Neural progenitor cell (in vitro differentiated cells): ENCODE results near the gene SLAMF6. TPM values are rescaled to one million over a fixed set of nuclear protein-coding genes. Genes with fewer than 3 reads are reported as not detected.

Source experiments
- DNase-seq: peaks from one replicate; pipeline ENCODE4 v3.0.0-alpha.2; 2016; ENCODE audit warnings: low spot score
- H2AFZ ChIP-seq: fragments of 200-600 bp; sonication (generic); replicated peaks from 2 replicates; pipeline ENCODE4 v1.6.1; 2016; ENCODE audit warnings: antibody characterized with exemption
- H3F3A ChIP-seq: fragments of 200-600 bp; sonication (generic); 2 replicates; pipeline ENCODE4 v1.6.1; 2016; ENCODE audit warnings: antibody characterized with exemption, low read depth
- H3K27ac ChIP-seq: fragments of 200-600 bp; sonication (generic); 2 replicates; pipeline ENCODE4 v1.5.1; 2016; ENCODE audit warnings: mild to moderate bottlenecking
- H3K27me3 ChIP-seq: fragments of 200-600 bp; sonication (generic); 2 replicates; pipeline ENCODE4 v1.6.1; 2016; ENCODE audit warnings: mild to moderate bottlenecking, moderate library complexity
- H3K36me3 ChIP-seq: fragments of 200-600 bp; sonication (generic); 2 replicates; pipeline ENCODE4 v1.5.1; 2016
- H3K4me1 ChIP-seq: fragments of 200-600 bp; sonication (generic); 2 replicates; pipeline ENCODE4 v1.6.1; 2016; ENCODE audit warnings: mixed run types
- H3K4me2 ChIP-seq: fragments of 200-600 bp; sonication (generic); 2 replicates; pipeline ENCODE4 v1.6.1; 2016
- H3K4me3 ChIP-seq: fragments of 200-600 bp; sonication (generic); 2 replicates; pipeline ENCODE4 v1.5.1; 2016
- H3K79me2 ChIP-seq: fragments of 200-600 bp; sonication (generic); 2 replicates; pipeline ENCODE4 v1.6.1; 2016; ENCODE audit warnings: low read depth
- H3K9ac ChIP-seq: fragments of 200-600 bp; sonication (generic); 2 replicates; pipeline ENCODE4 v1.6.1; 2016
- H3K9me3 ChIP-seq: fragments of 200-600 bp; sonication (generic); 2 replicates; pipeline ENCODE4 v1.5.1; 2016; ENCODE audit warnings: low read depth
- H4K20me1 ChIP-seq: fragments of 200-600 bp; sonication (generic); 2 replicates; pipeline ENCODE4 v1.6.1; 2016; ENCODE audit warnings: low read depth
- H3K27ac Mint-ChIP-seq: 3 replicates; pipeline ENCODE4 v1.8.0; 2021; ENCODE audit warnings: mixed read lengths
- H3K27me3 Mint-ChIP-seq: 2 replicates; pipeline ENCODE4 v1.8.0; 2022; ENCODE audit warnings: low read depth, mild to moderate bottlenecking, inconsistent platforms, moderate library complexity, mixed read lengths; ENCODE audit not compliant: insufficient read depth
- H3K36me3 Mint-ChIP-seq: 3 replicates; pipeline ENCODE4 v1.8.0; 2021; ENCODE audit warnings: mixed read lengths
- H3K4me1 Mint-ChIP-seq: 3 replicates; pipeline ENCODE4 v1.8.0; 2021; ENCODE audit warnings: mixed read lengths
- H3K4me3 Mint-ChIP-seq: 3 replicates; pipeline ENCODE4 v1.8.0; 2021; ENCODE audit warnings: mild to moderate bottlenecking, moderate library complexity, mixed read lengths
- H3K9me3 Mint-ChIP-seq: 3 replicates; pipeline ENCODE4 v1.8.0; 2020; ENCODE audit warnings: mixed read lengths
- CTCF ChIP-seq: fragments of 200-600 bp; sonication (generic); IDR thresholded peaks from 2 replicates; pipeline ENCODE4 v1.5.1; 2017; ENCODE audit warnings: antibody characterized with exemption, mild to moderate bottlenecking
- EZH2 ChIP-seq: fragments of 200-600 bp; sonication (generic); IDR thresholded peaks from 2 replicates; pipeline ENCODE4 v1.6.1; 2017; ENCODE audit warnings: antibody characterized with exemption, mild to moderate bottlenecking, moderate library complexity
- EZH2phosphoT487 ChIP-seq: fragments of 200-600 bp; sonication (generic); IDR thresholded peaks from 2 replicates; pipeline ENCODE4 v1.6.1; 2017; ENCODE audit warnings: antibody characterized with exemption
- total RNA-seq: library from RNA; depleted of rRNA; stranded (reverse); fragments of >200 nt; gene quantifications from 2 replicates; pipeline ENCODE4 v1.2.3, GENCODE V29; 2015; ENCODE audit warnings: low replicate concordance

Gene SLAMF6
- total RNA-seq, result not detected in 2 replicates

GRCh38 chr1:160522622-160523345, at the start of gene SLAMF6:
SLAMF6 (minus strand) TSS chr1:160523255; CDS start chr1:160523192, 63 bp downstream.
- TF ChIP-seq EZH2phosphoT487, result no peak
- no peak for TF ChIP-seq EZH2
- TF ChIP-seq CTCF, result no peak
- Mint-ChIP-seq H3K4me1 (no peaks in the 10 kb centered on the region), H3K36me3 (no peaks in the 10 kb centered on the region), H3K4me3 (no peak within 1 kb of the TSS), H3K27ac (no peak within 1 kb of the TSS), H3K9me3 (peaks cover 24% of the 10 kb centered on the region), H3K27me3 (peaks cover 2% of the 10 kb centered on the region)
- H3K4me1 ChIP-seq, result no peaks in the 10 kb centered on the region
- H3K27ac ChIP-seq, result no peak within 1 kb of the TSS
- H3K4me2 ChIP-seq, result no peak within 1 kb of the TSS
- no peak within 1 kb of the TSS for H2AFZ ChIP-seq
- no peaks in the 10 kb centered on the region for H3K79me2 ChIP-seq
- no peak within 1 kb of the TSS for H3K9ac ChIP-seq
- H3K4me3 ChIP-seq, result no peak within 1 kb of the TSS
- H4K20me1 ChIP-seq, result no peaks in the 10 kb centered on the region
- H3K9me3 ChIP-seq, result no peaks in the 10 kb centered on the region
- H3K27me3 ChIP-seq, result no peaks in the 10 kb centered on the region
- H3F3A ChIP-seq, result no peaks in the 10 kb centered on the region
- no peak for DNase-seq
- no peaks in the 10 kb centered on the region for H3K36me3 ChIP-seq

- no peak overlapping the region for H3K27ac Mint-ChIP-seq
Measured at GRCh38 chr1:160570840-160571239, 47.8 kb upstream of the SLAMF6 start.

DNA sequence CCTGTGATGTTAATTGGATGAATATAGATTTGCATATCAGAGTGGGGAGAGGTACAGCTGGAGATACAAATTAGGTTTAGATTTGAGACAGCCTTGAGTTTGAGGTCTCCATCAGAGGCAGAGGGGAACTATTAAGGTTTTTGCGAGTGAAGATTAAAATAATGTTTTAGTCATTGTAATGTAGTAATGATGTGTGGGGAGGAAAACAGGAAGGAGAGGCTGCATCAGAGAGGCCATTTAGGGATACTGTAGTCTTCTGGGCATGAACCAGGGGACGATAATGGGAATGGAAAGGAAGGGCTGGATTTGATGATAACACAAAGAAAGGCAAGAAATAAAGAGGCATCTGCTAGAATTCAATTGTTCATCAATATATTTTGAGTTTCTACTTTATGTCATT, 46.8 kb upstream of the SLAMF6 start:
- no peak overlapping the region for H3K4me2 ChIP-seq
- no peaks in the 10 kb centered on the region for H4K20me1 ChIP-seq
- H3K79me2 ChIP-seq, result no peaks in the 10 kb centered on the region
- no peaks in the 10 kb centered on the region for H3K9me3 ChIP-seq
- H3K4me1 Mint-ChIP-seq, result no peaks in the 10 kb centered on the region
- H2AFZ ChIP-seq, result no peak overlapping the region
- DNase-seq, result no peak
- H3K36me3 ChIP-seq, result no peaks in the 10 kb centered on the region
- no peaks in the 10 kb centered on the region for H3K27me3 Mint-ChIP-seq
- no peak overlapping the region for H3K4me3 Mint-ChIP-seq
- no peak overlapping the region for H3K4me3 ChIP-seq
- H3K36me3 Mint-ChIP-seq, result no peaks in the 10 kb centered on the region
- H3K27ac ChIP-seq, result no peak overlapping the region
- H3K27me3 ChIP-seq, result no peaks in the 10 kb centered on the region
- H3F3A ChIP-seq, result no peaks in the 10 kb centered on the region
- no peak overlapping the region for H3K27ac Mint-ChIP-seq
- no peaks in the 10 kb centered on the region for H3K4me1 ChIP-seq
- H3K9me3 Mint-ChIP-seq, result no peaks in the 10 kb centered on the region
- no peak overlapping the region for H3K9ac ChIP-seq
- TF ChIP-seq CTCF (no peak), EZH2 (no peak), EZH2phosphoT487 (no peak)

More at GRCh38 chr1:160570840-160571239, 47.8 kb upstream of the SLAMF6 start:
- Histone ChIP-seq H3K79me2 (no peaks in the 10 kb centered on the region), H3F3A (no peaks in the 10 kb centered on the region), H3K9me3 (no peaks in the 10 kb centered on the region), H3K4me1 (no peaks in the 10 kb centered on the region), H3K4me2 (no peak overlapping the region), H3K27me3 (no peaks in the 10 kb centered on the region), H3K36me3 (no peaks in the 10 kb centered on the region), H3K9ac (no peak overlapping the region), H2AFZ (no peak overlapping the region), H3K27ac (no peak overlapping the region), H4K20me1 (no peaks in the 10 kb centered on the region), H3K4me3 (no peak overlapping the region)
- no peak for TF ChIP-seq CTCF
- no peak for TF ChIP-seq EZH2
- no peak for TF ChIP-seq EZH2phosphoT487
- no peaks in the 10 kb centered on the region for H3K4me1 Mint-ChIP-seq
- no peaks in the 10 kb centered on the region for H3K36me3 Mint-ChIP-seq
- H3K9me3 Mint-ChIP-seq, result no peaks in the 10 kb centered on the region
- no peak for DNase-seq
- no peak overlapping the region for H3K4me3 Mint-ChIP-seq
- no peaks in the 10 kb centered on the region for H3K27me3 Mint-ChIP-seq
